ENCODE measurements around the gene CAMK1G.

Gene CAMK1G

DNA sequence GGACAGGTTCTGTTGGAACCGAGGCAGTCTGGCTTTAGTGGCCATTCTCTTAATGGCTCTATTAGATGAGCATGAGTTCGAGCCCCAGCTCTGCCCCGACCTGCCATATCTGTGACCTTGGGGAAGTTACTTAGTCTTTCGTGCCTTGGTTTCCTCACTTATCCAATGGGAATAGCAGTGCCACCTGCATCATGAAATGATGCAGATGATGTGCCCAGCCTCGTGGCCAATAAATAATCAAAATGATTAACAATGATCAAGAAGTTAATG lies 30.6 kb downstream of the CAMK1G start:
- POLR2A ChIA-PET = no interaction called here
- CTCF ChIA-PET = interaction anchor here (1.2 to 1.6 kb wide), 3 partner anchors 9 to 29 kb away, joined by 3 to 4 read pairs (median 3); no protein-coding TSS in a partner anchor
- WGBS (ENCODE audit: insufficient coverage) = 100% methylated on average over 3 of the region's 5 CpGs
- Histone ChIP-seq H3K4me1 (ENCODE audit: control extremely low read depth in 1 of 4, control insufficient read depth in 4 of 4, insufficient read depth in 4 of 4, low read length in 3 of 4) (peaks cover 0 to 9% (median 4%) of the 10 kb centered on the region in 4 experiments), H3K27ac (ENCODE audit: insufficient read depth in 1 of 2, low read depth in 1 of 2, low read length in 2 of 2, poor library complexity in 1 of 2, severe bottlenecking in 2 of 2) (no peak overlapping the region), H3K36me3 (ENCODE audit: control insufficient read depth in 4 of 4, insufficient read depth in 4 of 4, low read length in 3 of 4) (no peaks in the 10 kb centered on the region), H3K4me3 (ENCODE audit: control insufficient read depth in 1 of 7, extremely low read depth in 1 of 7, insufficient read depth in 4 of 7, low read depth in 2 of 7, low read length in 6 of 7) (no peak overlapping the region), H3K9me3 (ENCODE audit: control extremely low read depth in 1 of 5, control insufficient read depth in 4 of 5, insufficient read depth in 2 of 5, low read depth in 1 of 5, low read length in 4 of 5) (no peaks in the 10 kb centered on the region), H3K27me3 (replicated peaks in 2 of 5; ENCODE audit: control insufficient read depth in 4 of 5, insufficient read depth in 5 of 5, low read length in 4 of 5) (peaks cover 0 to 5% (median 0%) of the 10 kb centered on the region in 5 experiments)
- no peak for DNase-seq

DNA sequence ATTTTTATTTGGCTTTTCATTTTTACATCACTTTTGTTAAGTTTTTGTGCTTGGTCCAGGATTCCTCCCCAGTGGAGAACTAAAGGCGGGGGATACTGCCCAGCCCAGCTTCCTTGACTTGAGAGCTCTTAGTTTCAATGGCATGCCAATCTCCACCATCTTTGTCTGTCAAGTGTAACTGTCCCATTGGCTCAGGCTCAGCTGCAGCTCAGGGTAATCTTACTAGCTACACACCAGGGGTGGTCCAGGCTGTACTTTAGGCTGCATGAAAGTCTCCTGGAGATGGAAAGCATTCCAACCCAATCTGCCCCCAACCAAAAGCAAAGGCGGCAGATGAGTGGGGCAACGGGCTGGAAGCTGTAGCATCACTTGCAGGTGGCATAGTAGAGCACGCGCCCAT lies 31.4 kb downstream of the CAMK1G start:
- Histone ChIP-seq H3K9me3 (ENCODE audit: control extremely low read depth in 1 of 5, control insufficient read depth in 4 of 5, insufficient read depth in 2 of 5, low read depth in 1 of 5, low read length in 4 of 5) (no peaks in the 10 kb centered on the region), H3K4me1 (ENCODE audit: control extremely low read depth in 1 of 4, control insufficient read depth in 4 of 4, insufficient read depth in 4 of 4, low read length in 3 of 4) (peaks cover 0 to 11% (median 5%) of the 10 kb centered on the region in 4 experiments), H3K27ac (ENCODE audit: insufficient read depth in 1 of 2, low read depth in 1 of 2, low read length in 2 of 2, poor library complexity in 1 of 2, severe bottlenecking in 2 of 2) (no peak overlapping the region), H3K4me3 (ENCODE audit: control insufficient read depth in 1 of 7, extremely low read depth in 1 of 7, insufficient read depth in 4 of 7, low read depth in 2 of 7, low read length in 6 of 7) (no peak overlapping the region), H3K36me3 (ENCODE audit: control insufficient read depth in 4 of 4, insufficient read depth in 4 of 4, low read length in 3 of 4) (no peaks in the 10 kb centered on the region), H3K27me3 (replicated peaks in 2 of 5; ENCODE audit: control insufficient read depth in 4 of 5, insufficient read depth in 5 of 5, low read length in 4 of 5) (peaks cover 0 to 2% (median 0%) of the 10 kb centered on the region in 5 experiments)
- DNase-seq = no peak
- POLR2A ChIA-PET = interaction anchor here (0.6 kb wide), 1 partner anchor 10 kb away, joined by 3 read pairs; no protein-coding TSS in a partner anchor
- CTCF ChIA-PET = interaction anchor here (1.2 to 1.7 kb wide), 2 partner anchors 12 to 16 kb away, joined by 3 to 5 read pairs; no protein-coding TSS in a partner anchor
- WGBS (ENCODE audit: insufficient coverage) = 96% methylated on average over 5 of the region's 5 CpGs

GRCh38 chr1:209616366-209617046 lies 33.0 kb downstream of the CAMK1G start:
- ChIA-PET CTCF (interaction anchor here (0.8 to 1.7 kb wide), 5 partner anchors 11 to 40 kb away, joined by 3 to 5 read pairs (median 4); no protein-coding TSS in a partner anchor), POLR2A (no interaction called here)
- H3K4me1 ChIP-seq (ENCODE audit: control extremely low read depth in 1 of 4, control insufficient read depth in 4 of 4, insufficient read depth in 4 of 4, low read length in 3 of 4) = peaks cover 0 to 15% (median 5%) of the 10 kb centered on the region in 4 experiments
- no peak for DNase-seq
- peaks cover 0 to 2% (median 0%) of the 10 kb centered on the region in 5 experiments for H3K27me3 ChIP-seq (replicated peaks in 2 of 5; ENCODE audit: control insufficient read depth in 4 of 5, insufficient read depth in 5 of 5, low read length in 4 of 5)
- H3K4me3 ChIP-seq (ENCODE audit: control insufficient read depth in 1 of 7, extremely low read depth in 1 of 7, insufficient read depth in 4 of 7, low read depth in 2 of 7, low read length in 6 of 7) = no peak overlapping the region
- H3K36me3 ChIP-seq (ENCODE audit: control insufficient read depth in 4 of 4, insufficient read depth in 4 of 4, low read length in 3 of 4) = no peaks in the 10 kb centered on the region
- no peak overlapping the region for H3K27ac ChIP-seq (ENCODE audit: insufficient read depth in 1 of 2, low read depth in 1 of 2, low read length in 2 of 2, poor library complexity in 1 of 2, severe bottlenecking in 2 of 2)
- H3K9me3 ChIP-seq (ENCODE audit: control extremely low read depth in 1 of 5, control insufficient read depth in 4 of 5, insufficient read depth in 2 of 5, low read depth in 1 of 5, low read length in 4 of 5) = no peaks in the 10 kb centered on the region
- WGBS (ENCODE audit: insufficient coverage) = 100% methylated on average over 5 of the region's 5 CpGs

GRCh38 chr1:209617047-209617673 lies 33.6 kb downstream of the CAMK1G start:
- Histone ChIP-seq H3K27ac (ENCODE audit: insufficient read depth in 1 of 2, low read depth in 1 of 2, low read length in 2 of 2, poor library complexity in 1 of 2, severe bottlenecking in 2 of 2) (no peak overlapping the region), H3K4me1 (ENCODE audit: control extremely low read depth in 1 of 4, control insufficient read depth in 4 of 4, insufficient read depth in 4 of 4, low read length in 3 of 4) (peaks cover 0 to 16% (median 5%) of the 10 kb centered on the region in 4 experiments), H3K36me3 (ENCODE audit: control insufficient read depth in 4 of 4, insufficient read depth in 4 of 4, low read length in 3 of 4) (no peaks in the 10 kb centered on the region), H3K27me3 (replicated peaks in 2 of 5; ENCODE audit: control insufficient read depth in 4 of 5, insufficient read depth in 5 of 5, low read length in 4 of 5) (peaks cover 0 to 2% (median 0%) of the 10 kb centered on the region in 5 experiments), H3K9me3 (ENCODE audit: control extremely low read depth in 1 of 5, control insufficient read depth in 4 of 5, insufficient read depth in 2 of 5, low read depth in 1 of 5, low read length in 4 of 5) (no peaks in the 10 kb centered on the region), H3K4me3 (ENCODE audit: control insufficient read depth in 1 of 7, extremely low read depth in 1 of 7, insufficient read depth in 4 of 7, low read depth in 2 of 7, low read length in 6 of 7) (no peak overlapping the region)
- ChIA-PET POLR2A (no interaction called here), CTCF (interaction anchor here (0.7 to 1.4 kb wide), 4 partner anchors 8 to 24 kb away, joined by 3 to 5 read pairs (median 3); no protein-coding TSS in a partner anchor)
- no peak for DNase-seq
- WGBS (ENCODE audit: insufficient coverage) = 98% methylated on average over 7 of the region's 10 CpGs

DNA sequence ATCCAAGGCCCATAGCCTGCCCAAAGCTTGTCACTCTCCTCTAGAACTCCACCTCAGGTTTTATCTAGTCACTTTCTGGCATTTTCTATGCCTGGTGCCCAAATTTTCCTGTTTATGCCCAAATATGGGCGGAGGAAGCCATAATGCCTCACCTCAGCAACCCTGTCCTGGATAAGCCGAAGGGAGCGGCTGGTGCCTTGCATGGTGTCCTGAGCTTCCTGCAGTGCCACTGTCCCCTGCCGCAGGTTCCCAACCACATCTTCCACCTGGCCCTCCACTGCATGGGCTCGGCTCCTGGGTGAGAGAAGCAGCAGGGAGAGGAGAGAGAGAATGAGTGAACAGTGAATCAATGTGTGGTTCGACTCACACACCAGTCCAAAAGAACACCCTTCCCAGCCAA lies 34.2 kb downstream of the CAMK1G start:
- 100% methylated on average over 4 of the region's 6 CpGs for WGBS (ENCODE audit: insufficient coverage)
- CTCF ChIA-PET = interaction anchor here (0.7 to 1.4 kb wide), 3 partner anchors 9 to 18 kb away, joined by 3 to 5 read pairs (median 3); no protein-coding TSS in a partner anchor
- no peak overlapping the region for H3K27ac ChIP-seq (ENCODE audit: insufficient read depth in 1 of 2, low read depth in 1 of 2, low read length in 2 of 2, poor library complexity in 1 of 2, severe bottlenecking in 2 of 2)
- H3K36me3 ChIP-seq (ENCODE audit: control insufficient read depth in 4 of 4, insufficient read depth in 4 of 4, low read length in 3 of 4) = no peaks in the 10 kb centered on the region
- no peaks in the 10 kb centered on the region for H3K9me3 ChIP-seq (ENCODE audit: control extremely low read depth in 1 of 5, control insufficient read depth in 4 of 5, insufficient read depth in 2 of 5, low read depth in 1 of 5, low read length in 4 of 5)
- peaks cover 0 to 2% (median 0%) of the 10 kb centered on the region in 5 experiments for H3K27me3 ChIP-seq (replicated peaks in 2 of 5; ENCODE audit: control insufficient read depth in 4 of 5, insufficient read depth in 5 of 5, low read length in 4 of 5)
- DNase-seq = no peak
- POLR2A ChIA-PET = no interaction called here
- no peak overlapping the region for H3K4me3 ChIP-seq (ENCODE audit: control insufficient read depth in 1 of 7, extremely low read depth in 1 of 7, insufficient read depth in 4 of 7, low read depth in 2 of 7, low read length in 6 of 7)
- peaks cover 0 to 16% (median 5%) of the 10 kb centered on the region in 4 experiments for H3K4me1 ChIP-seq (ENCODE audit: control extremely low read depth in 1 of 4, control insufficient read depth in 4 of 4, insufficient read depth in 4 of 4, low read length in 3 of 4)

DNA sequence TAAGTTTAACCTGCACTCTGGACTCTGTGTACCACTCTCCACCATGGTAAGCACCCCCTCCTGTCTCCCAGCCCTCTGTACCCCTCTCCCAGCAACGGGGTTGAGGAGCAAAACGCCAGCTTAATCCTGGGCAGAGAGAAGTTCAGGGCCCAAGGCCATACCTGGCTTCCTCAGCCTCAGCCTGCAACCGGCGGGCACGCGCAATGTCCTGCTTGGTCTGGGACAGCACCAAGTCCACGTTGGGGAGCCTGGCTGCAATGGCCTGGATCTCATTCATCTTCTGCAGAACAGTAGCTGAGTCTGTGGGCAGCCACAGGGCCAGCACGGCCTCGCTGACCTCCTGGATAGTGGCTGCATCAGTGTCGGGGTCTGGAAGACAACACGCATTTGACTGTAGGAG lies 34.8 kb downstream of the CAMK1G start:
- Histone ChIP-seq H3K36me3 (ENCODE audit: control insufficient read depth in 4 of 4, insufficient read depth in 4 of 4, low read length in 3 of 4) (no peaks in the 10 kb centered on the region), H3K27ac (ENCODE audit: insufficient read depth in 1 of 2, low read depth in 1 of 2, low read length in 2 of 2, poor library complexity in 1 of 2, severe bottlenecking in 2 of 2) (no peak overlapping the region), H3K4me3 (ENCODE audit: control insufficient read depth in 1 of 7, extremely low read depth in 1 of 7, insufficient read depth in 4 of 7, low read depth in 2 of 7, low read length in 6 of 7) (no peak overlapping the region), H3K4me1 (ENCODE audit: control extremely low read depth in 1 of 4, control insufficient read depth in 4 of 4, insufficient read depth in 4 of 4, low read length in 3 of 4) (peaks cover 0 to 16% (median 5%) of the 10 kb centered on the region in 4 experiments), H3K9me3 (ENCODE audit: control extremely low read depth in 1 of 5, control insufficient read depth in 4 of 5, insufficient read depth in 2 of 5, low read depth in 1 of 5, low read length in 4 of 5) (no peaks in the 10 kb centered on the region), H3K27me3 (replicated peaks in 2 of 5; ENCODE audit: control insufficient read depth in 4 of 5, insufficient read depth in 5 of 5, low read length in 4 of 5) (no peaks in the 10 kb centered on the region)
- POLR2A ChIA-PET = no interaction called here
- no peak for DNase-seq
- 94% methylated on average over 11 of the region's 11 CpGs for WGBS (ENCODE audit: insufficient coverage)
- CTCF ChIA-PET = interaction anchor here (0.9 to 1.7 kb wide), 4 partner anchors 9 to 73 kb away, joined by 3 to 4 read pairs (median 4); no protein-coding TSS in a partner anchor

Measured in common myeloid progenitor, CD34-positive (primary cell).